ENCODE measurements around the gene PCNX2. TPM values are rescaled to one million over a fixed set of nuclear protein-coding genes. Genes with fewer than 3 reads are reported as not detected.

Gene PCNX2
- polyA plus RNA-seq, 1 donor (not counting 4 experiments of a cell fraction or from before 2014, with no cell fraction given): 18.0 TPM

DNA sequence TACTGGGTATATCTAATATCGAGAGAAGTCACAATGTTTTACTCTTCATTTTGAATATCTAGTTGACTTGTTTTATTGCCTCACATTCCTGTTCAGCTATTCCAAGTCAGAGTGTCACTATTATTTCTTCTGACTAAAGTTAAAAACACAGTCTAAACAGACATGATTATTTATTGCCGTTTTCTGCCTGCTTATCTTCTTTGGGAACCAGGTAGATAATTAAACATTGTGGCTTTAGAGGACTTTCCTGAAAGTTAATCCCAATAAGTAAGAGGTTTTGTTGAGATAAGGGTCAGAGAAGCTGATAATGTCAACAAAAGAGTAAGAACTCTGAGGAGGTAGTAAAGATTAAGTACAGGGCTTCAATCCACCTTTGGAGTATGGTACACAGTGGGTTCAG is 53.8 kb downstream of the PCNX2 start:
- TF ChIP-seq, protein P1, sequence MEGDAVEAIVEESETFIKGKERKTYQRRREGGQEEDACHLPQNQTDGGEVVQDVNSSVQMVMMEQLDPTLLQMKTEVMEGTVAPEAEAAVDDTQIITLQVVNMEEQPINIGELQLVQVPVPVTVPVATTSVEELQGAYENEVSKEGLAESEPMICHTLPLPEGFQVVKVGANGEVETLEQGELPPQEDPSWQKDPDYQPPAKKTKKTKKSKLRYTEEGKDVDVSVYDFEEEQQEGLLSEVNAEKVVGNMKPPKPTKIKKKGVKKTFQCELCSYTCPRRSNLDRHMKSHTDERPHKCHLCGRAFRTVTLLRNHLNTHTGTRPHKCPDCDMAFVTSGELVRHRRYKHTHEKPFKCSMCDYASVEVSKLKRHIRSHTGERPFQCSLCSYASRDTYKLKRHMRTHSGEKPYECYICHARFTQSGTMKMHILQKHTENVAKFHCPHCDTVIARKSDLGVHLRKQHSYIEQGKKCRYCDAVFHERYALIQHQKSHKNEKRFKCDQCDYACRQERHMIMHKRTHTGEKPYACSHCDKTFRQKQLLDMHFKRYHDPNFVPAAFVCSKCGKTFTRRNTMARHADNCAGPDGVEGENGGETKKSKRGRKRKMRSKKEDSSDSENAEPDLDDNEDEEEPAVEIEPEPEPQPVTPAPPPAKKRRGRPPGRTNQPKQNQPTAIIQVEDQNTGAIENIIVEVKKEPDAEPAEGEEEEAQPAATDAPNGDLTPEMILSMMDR (optimal IDR thresholded peaks at IDR 0.05 in 1 of 3, IDR thresholded peaks at IDR 0.05 in 1 of 3, conservative IDR thresholded peaks at IDR 0.05 in 1 of 3; ENCODE audit: extremely low read depth in 1 of 3, insufficient read depth in 2 of 3, low read length in 3 of 3): no peak
- TF ChIP-seq EZH2 (IDR thresholded peaks at IDR 0.05; ENCODE audit: low read length): no peak
- H3K4me2 ChIP-seq (ENCODE audit: control insufficient read depth, extremely low read depth, insufficient read depth, low read depth, low read length): no peak overlapping the region
- no peak overlapping the region for H3K9ac ChIP-seq (ENCODE audit: control insufficient read depth, extremely low read depth, insufficient read depth, low read length)
- H3K9me1 ChIP-seq (ENCODE audit: control insufficient read depth, extremely low read depth, insufficient read depth, low read length): no peaks in the 10 kb centered on the region
- peaks cover 4 to 8% of the 10 kb centered on the region in 2 experiments for H3K36me3 ChIP-seq (ENCODE audit: control insufficient read depth in 2 of 2, extremely low read depth in 1 of 2, insufficient read depth in 2 of 2, low read length in 2 of 2)
- no peaks in the 10 kb centered on the region for H3K27me3 ChIP-seq (ENCODE audit: control insufficient read depth, extremely low read depth, insufficient read depth, low read length)
- H3K79me2 ChIP-seq (ENCODE audit: control insufficient read depth, insufficient read depth, low read length): no peaks in the 10 kb centered on the region
- H2AFZ ChIP-seq (ENCODE audit: control insufficient read depth, low read length): no peak overlapping the region
- H4K20me1 ChIP-seq (ENCODE audit: control insufficient read depth, extremely low read depth, insufficient read depth, low read length): no peaks in the 10 kb centered on the region
- H3K9me3 ChIP-seq (ENCODE audit: control insufficient read depth, low read depth, low read length): no peaks in the 10 kb centered on the region
- H3K4me1 ChIP-seq (ENCODE audit: control insufficient read depth, extremely low read depth, insufficient read depth, low read length): no peaks in the 10 kb centered on the region
- FAIRE-seq (peak; percentile 41), DNase-seq (ENCODE audit: low read depth, low spot score) (no peak)
- dilution Hi-C loops (cut with MboI; ENCODE audit: extremely low pct_ligation_motif_present, low sequenced_read_pairs): no loop called here
- no peak overlapping the region for H3K4me3 ChIP-seq (ENCODE audit: control insufficient read depth in 2 of 3, extremely low read depth in 1 of 3, insufficient read depth in 2 of 3, low read depth in 1 of 3, low read length in 3 of 3)
- no peak overlapping the region for H3K27ac ChIP-seq (ENCODE audit: control insufficient read depth, insufficient read depth, low read length)

DNA sequence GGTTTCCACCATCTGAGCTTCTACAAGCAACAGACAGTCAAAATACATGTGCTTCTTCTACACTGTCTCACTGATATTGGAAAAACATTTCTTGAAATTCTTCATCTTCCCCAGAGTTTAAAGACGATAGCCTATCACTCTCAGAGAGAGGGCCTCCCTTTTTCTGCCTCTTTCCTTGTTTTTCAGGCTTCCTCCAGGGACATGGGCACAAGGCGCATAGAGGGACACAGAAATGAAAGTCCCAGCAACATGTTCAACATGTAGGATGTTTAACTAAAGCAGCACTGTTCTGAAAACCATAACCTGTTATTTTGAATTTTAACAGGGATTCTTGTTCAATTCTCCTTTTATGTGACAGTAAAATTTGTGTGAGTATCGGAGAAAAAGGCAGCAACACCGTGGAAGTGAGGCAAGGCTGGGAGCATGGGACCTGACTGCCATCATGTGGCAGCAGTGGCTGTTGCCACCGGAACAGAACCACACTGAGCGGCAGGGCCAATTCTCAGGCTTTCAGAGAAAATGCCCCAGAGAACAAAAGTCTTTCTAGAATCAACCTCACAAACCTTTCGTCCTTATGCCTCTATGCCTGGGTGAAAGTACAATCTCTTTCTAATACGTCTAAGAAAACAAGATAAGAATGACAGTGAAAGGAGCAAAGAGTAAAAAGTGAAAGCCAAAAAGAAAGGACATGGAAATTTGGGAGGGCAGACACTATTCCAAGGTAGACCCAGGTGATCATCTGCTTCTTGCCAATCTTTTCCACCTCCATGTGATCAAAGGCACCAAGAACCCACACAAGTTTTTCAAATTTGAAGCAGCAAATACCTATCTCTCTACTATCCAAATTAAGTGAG is 54.5 kb downstream of the PCNX2 start:
- H3K4me3 ChIP-seq (ENCODE audit: control insufficient read depth in 2 of 3, extremely low read depth in 1 of 3, insufficient read depth in 2 of 3, low read depth in 1 of 3, low read length in 3 of 3): no peak overlapping the region
- H3K4me1 ChIP-seq (ENCODE audit: control insufficient read depth, extremely low read depth, insufficient read depth, low read length): no peaks in the 10 kb centered on the region
- no peaks in the 10 kb centered on the region for H3K27me3 ChIP-seq (ENCODE audit: control insufficient read depth, extremely low read depth, insufficient read depth, low read length)
- TF ChIP-seq, protein P1 (optimal IDR thresholded peaks at IDR 0.05 in 1 of 3, IDR thresholded peaks at IDR 0.05 in 1 of 3, conservative IDR thresholded peaks at IDR 0.05 in 1 of 3; ENCODE audit: extremely low read depth in 1 of 3, insufficient read depth in 2 of 3, low read length in 3 of 3): peak; percentile 62 to 87 (median 71)
- no peak for TF ChIP-seq EZH2 (IDR thresholded peaks at IDR 0.05; ENCODE audit: low read length)
- no peak overlapping the region for H3K27ac ChIP-seq (ENCODE audit: control insufficient read depth, insufficient read depth, low read length)
- DNase-seq (ENCODE audit: low read depth, low spot score): no peak
- no peaks in the 10 kb centered on the region for H3K9me1 ChIP-seq (ENCODE audit: control insufficient read depth, extremely low read depth, insufficient read depth, low read length)
- dilution Hi-C loops (cut with MboI; ENCODE audit: extremely low pct_ligation_motif_present, low sequenced_read_pairs): no loop called here
- H3K79me2 ChIP-seq (ENCODE audit: control insufficient read depth, insufficient read depth, low read length): no peaks in the 10 kb centered on the region
- no peak overlapping the region for H3K9ac ChIP-seq (ENCODE audit: control insufficient read depth, extremely low read depth, insufficient read depth, low read length)
- FAIRE-seq: no peak
- peaks cover 5 to 9% of the 10 kb centered on the region in 2 experiments for H3K36me3 ChIP-seq (ENCODE audit: control insufficient read depth in 2 of 2, extremely low read depth in 1 of 2, insufficient read depth in 2 of 2, low read length in 2 of 2)
- no peak overlapping the region for H3K4me2 ChIP-seq (ENCODE audit: control insufficient read depth, extremely low read depth, insufficient read depth, low read depth, low read length)
- H2AFZ ChIP-seq (ENCODE audit: control insufficient read depth, low read length): no peak overlapping the region
- H3K9me3 ChIP-seq (ENCODE audit: control insufficient read depth, low read depth, low read length): no peaks in the 10 kb centered on the region
- no peaks in the 10 kb centered on the region for H4K20me1 ChIP-seq (ENCODE audit: control insufficient read depth, extremely low read depth, insufficient read depth, low read length)
